Hepatic stellate cell (primary cell): ENCODE results near the gene TRMT11.
"Not testable (repeated sequence)": the region's sequence is repeated elsewhere in the genome, so short reads cannot be mapped to it uniquely, and the experiment has no call there.

Experiments used
- DNase-seq: peaks from one replicate; pipeline ENCODE4 v3.0.0; 2011; ENCODE audit warnings: low spot score

TRMT11 gene

GRCh38 chr6:125986301-125987025 is at the start of gene TRMT11:
Gene TRMT11 (plus strand): TSS chr6:125986540. CDS start chr6:125986551, 11 bp downstream.
- DNase-seq: peak; percentile 91

GRCh38 chr6:125939026-125939425 is 47.3 kb upstream of the TRMT11 start:
- no peak for DNase-seq

- no peak for DNase-seq
Observed at GRCh38 chr6:125939791-125940190, 46.5 kb upstream of the TRMT11 start.

DNA sequence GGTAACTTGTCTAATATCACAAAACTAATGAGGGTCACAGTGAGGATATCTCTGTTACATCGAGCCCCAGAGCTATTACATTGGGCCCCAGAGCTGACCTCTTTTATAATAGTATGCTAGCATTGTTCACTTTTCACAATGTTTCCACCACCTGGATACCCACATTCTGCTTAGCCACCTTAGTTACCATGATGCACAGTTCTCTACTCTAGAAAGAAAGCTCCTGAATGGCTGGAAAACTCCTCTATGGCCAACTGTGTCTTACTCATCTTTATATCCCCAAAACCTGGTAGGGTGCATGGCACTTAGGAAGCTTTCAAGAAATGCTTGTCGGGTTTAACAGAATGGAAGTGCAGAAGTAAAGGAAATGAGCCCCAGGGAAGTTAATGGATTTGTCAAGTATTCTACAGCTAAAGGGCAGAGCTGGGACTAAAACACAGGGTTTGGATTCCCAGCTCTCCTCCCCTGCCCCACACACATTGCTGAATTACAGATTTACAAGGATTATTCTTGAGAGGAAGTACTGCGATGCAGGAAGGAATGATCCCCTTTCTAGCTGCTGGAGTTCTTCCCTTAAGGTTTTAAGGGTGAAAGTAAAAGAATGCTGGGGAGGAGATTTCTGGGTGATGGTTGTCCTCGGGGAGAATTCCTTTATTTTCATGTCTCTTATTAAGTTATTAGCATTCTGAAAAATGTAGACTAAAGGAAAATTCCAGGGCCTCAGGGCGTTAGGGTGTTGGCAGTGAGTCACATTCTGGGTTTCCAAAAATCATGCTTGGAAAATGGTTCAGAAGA is 45.9 kb upstream of the TRMT11 start:
- DNase-seq: no peak

GRCh38 chr6:125942672-125943527 is 43.4 kb upstream of the TRMT11 start:
- DNase-seq: no peak

DNA sequence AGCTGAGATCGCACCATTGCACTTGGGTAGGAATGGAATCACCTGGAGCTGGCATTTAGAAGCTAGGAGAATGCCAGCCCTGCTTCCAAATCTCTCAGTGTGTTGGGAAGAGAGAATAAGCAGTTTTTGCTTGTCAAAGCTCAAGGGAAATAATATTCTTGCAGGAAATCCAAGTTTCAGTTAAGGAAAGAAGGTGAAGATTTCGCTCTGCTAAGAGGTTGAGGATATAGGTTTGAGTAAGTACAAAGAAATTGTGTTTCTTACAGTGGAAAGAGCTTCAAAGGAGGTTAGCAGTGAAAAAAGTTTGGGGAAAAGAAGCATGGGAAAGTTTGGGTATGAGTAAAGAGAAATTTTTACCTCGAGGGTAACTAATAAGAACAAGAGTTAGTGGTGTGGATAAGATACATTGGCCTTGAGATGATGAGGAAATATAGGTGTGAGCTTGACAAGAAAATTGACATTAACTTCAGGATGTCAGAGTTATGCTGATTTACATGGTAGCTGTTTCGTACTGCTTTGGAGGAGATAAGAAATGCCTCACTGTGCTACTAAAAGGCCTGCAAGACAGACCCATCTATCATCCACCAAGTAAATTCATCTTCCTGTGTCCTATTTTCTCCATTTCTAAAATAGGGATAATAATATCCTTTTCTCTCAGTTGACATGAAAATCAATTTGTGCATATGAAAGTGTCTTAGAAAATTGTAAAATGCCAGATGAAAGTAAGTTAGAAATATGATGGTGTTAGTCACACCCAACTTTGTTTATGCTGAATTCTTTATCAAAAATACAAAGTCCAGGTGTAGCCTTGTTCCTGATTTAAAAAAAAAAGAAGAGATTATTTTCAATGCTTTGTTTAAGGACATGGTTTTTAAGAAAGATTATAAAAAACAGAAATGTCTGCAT is 42.6 kb upstream of the TRMT11 start:
- no peak for DNase-seq

DNA sequence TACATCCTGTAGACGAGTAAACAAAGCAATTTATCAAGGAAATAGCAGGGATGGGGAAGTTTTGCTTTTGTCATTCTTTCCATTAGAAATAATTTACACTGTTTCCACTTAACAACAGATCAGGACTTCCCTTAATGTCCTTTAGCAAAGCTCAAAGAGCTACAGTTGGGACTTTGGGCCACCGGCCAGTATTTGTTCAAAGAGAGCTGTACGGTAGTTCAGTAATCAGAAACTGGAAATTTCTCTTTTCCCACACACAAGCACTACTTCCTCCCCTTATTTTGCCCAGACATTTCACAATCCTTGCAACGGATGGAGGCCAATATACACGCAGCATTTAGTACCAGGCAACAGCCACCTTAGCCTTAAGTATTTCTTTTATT is 41.9 kb upstream of the TRMT11 start:
- no peak for DNase-seq

- no peak for DNase-seq
Observed at GRCh38 chr6:125944896-125945295, 41.4 kb upstream of the TRMT11 start.

DNA sequence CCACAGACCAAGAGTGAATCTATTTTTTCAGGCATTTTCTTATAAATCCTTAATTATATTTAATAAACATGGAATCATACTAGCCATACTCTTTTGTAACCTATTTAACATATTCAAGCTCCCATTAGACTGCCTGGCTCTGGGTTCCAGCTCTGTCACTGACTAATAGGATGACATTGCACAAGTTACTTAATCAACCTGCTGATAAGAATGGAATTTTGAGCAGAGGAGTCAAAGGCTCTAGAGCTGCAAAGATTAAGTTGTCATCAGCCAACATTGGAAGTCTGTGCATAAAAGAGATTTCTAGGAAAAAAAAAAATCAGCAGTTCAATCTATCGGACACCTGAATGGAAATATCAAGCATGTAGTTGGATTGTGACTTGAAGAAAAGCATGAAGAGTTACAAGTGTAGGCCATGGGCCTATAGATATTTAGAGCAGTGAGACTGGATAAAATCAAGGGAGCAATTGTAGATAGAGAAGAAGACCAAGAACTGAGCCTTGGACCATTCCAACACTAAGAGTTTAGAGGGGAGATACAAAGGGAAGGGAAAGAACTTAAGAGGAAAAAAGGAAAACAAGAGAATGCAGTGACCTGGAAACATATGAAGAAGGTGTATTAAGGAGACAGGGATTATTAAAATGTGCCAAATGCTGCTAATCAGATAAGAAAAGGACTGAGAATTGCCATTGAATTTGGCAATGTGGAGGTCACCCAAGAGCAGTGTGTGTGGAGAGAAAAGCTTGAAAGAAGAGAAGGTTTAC is 40.8 kb upstream of the TRMT11 start:
- no peak for DNase-seq

- no peak for DNase-seq
Observed at GRCh38 chr6:125947615-125948014, 38.7 kb upstream of the TRMT11 start.

GRCh38 chr6:125948455-125948854 is 37.9 kb upstream of the TRMT11 start:
- DNase-seq: no peak

- no peak for DNase-seq
Observed at GRCh38 chr6:125949069-125949468, 37.3 kb upstream of the TRMT11 start.

DNA sequence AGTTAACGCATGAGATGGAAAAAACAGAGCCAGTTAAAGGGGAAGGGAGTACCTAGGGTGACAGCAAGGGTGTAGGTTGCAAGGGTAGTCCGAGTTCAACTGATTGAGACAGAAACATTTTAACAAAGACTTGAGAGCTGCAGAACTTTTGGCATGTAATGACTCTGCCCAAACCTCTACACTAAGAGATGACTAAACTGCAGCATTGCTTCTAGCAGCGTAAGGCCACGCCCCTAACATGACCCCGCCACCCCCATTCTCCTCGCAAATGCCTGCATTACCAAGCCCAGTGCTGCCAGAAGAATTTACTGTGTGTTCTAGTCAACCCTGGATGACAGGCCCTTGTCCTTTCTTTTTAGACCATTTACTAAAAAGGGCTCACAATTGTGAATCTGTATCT is 36.0 kb upstream of the TRMT11 start:
- no peak for DNase-seq

DNA sequence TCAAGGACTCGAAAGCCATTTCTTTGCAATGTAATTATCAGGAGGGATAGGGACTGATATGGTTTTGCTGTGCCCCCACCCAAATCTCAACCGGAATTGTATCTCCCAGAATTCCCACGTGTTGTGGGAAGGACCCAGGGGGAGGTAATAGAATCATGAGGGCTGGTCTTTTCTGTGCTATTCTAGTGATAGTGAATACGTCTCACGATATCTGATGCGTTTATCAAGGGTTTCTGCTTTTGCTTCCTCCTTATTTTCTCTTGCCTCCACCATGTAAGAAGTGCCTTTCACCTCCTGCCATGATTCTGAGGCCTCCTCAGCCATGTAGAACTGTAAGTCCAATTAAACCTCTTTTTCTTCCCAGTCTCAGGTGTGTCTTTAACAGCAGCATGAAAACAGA is 35.6 kb upstream of the TRMT11 start:
- DNase-seq: not testable (repeated sequence)

GRCh38 chr6:125951323-125951722 is 35.0 kb upstream of the TRMT11 start:
- DNase-seq: no peak

DNA sequence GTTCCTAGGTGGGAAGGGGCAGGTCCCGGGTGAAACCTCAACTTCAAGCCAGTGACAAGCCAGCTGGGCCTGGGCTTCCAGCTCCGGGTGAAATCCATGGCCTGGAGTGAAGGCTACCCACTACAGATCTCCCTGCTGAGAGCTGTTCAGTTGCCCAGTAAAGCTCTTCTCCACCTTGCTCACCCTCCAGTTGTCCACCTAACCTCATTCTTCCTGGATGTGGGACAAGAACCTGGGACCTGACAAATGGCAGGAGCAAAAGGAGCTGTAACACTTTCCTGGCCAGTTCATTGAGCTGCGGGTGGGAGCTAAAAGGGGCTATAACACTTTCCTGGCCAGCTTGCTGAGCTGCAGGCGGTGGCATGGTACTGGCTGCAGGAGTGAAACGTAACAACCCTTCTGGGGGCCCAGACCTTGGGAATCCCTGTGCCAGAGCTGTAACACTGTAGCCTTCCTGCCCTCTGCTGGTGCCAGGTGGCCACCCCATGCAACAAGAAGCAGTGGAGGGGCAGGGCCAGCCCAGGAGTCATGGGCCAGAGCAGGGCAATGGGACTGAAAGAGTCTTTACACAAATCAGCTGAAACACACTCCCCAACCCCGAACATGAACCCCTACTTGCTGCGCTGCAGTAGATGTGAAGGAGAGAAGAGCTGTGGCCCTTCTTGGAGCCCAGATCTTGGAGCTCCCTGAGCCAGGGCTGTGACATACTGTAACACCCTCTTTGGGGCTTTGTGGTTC is 33.4 kb upstream of the TRMT11 start:
- DNase-seq: peak; percentile 52

GRCh38 chr6:125953502-125953875 is 32.9 kb upstream of the TRMT11 start:
- no peak for DNase-seq

GRCh38 chr6:125954735-125955339 is 31.5 kb upstream of the TRMT11 start:
- no peak for DNase-seq

DNA sequence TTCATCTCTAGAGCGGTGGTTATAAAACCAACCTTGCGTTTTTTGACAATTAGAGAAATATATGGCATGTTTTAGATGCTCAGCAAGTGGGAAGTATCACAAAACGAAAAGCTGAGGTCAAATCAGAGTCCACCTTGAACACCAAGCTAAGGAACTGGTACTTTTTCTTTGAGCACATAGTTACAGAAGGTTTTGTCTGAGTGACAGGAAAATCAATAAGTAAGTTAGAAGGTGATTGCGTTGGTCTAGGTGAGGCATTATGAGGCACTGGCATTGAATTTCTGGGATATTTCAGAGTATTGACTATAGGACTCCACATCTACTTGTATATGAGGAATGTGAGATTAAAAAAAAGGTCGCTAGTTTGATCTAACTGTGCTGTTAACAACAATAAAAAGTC is 30.4 kb upstream of the TRMT11 start:
- no peak for DNase-seq
